SK-N-SH (cell line): Measurements from ENCODE around the gene ALKBH1. TPM values are rescaled to one million over a fixed set of nuclear protein-coding genes. Genes with fewer than 3 reads are reported as not detected.

Experiments used
- CTCF ChIA-PET: fragments of 300-600, 350-600 bp; formaldehyde crosslinking; extraction: SDS; loops from one replicate; lab custom pipeline; 2021; lab: Yijun Ruan, JAX
- POLR2A ChIA-PET: fragments of 350-600 bp; sonication (Branson Sonifier 250); formaldehyde crosslinking; extraction: SDS; loops from one replicate; lab custom pipeline; 2020; ENCODE audit warnings: antibody characterized with exemption, inconsistent platforms; lab: Yijun Ruan, JAX
- DNase-seq: peaks from one replicate; pipeline ENCODE4 v3.0.0; 2012
- H2AFZ ChIP-seq: fragments of 200-600 bp; sonication (generic); 2 replicates; pipeline ENCODE4 v1.8.1; 2016; ENCODE audit warnings: antibody characterized with exemption, mild to moderate bottlenecking, low read depth
- H3F3A ChIP-seq: fragments of 200-600 bp; sonication (generic); replicated peaks from 2 replicates; pipeline ENCODE3; 2016; ENCODE audit warnings: antibody characterized with exemption, mild to moderate bottlenecking; ENCODE audit not compliant: insufficient read depth
- H3K27ac ChIP-seq, 2 experiments: fragments of 200-500 bp in 1 of 2; fragments of 200-600 bp in 1 of 2; sonication (Bioruptor generic) in 1 of 2; sonication (generic), shearing (Covaris generic) in 1 of 2; 2 replicates each; pipeline versions ENCODE4 v1.5.1 to v1.6.1; 2014 to 2016; ENCODE audit warnings: low read depth in 2 of 2, inconsistent platforms in 1 of 2, low read length in 1 of 2, mild to moderate bottlenecking in 1 of 2, mixed read lengths in 1 of 2
- H3K27me3 ChIP-seq: fragments of 200-600 bp; sonication (generic), shearing (Covaris generic); 2 replicates; pipeline ENCODE4 v1.6.1; 2016; ENCODE audit warnings: mixed run types; ENCODE audit not compliant: insufficient read depth
- H3K36me3 ChIP-seq, 2 experiments: fragments of 200-500 bp in 1 of 2; fragments of 200-600 bp in 1 of 2; sonication (Bioruptor generic) in 1 of 2; sonication (generic) in 1 of 2; replicated peaks in 1 of 2; 2 replicates each; pipeline versions ENCODE3 to v1.5.1; 2014 to 2016; ENCODE audit warnings: low read length in 1 of 2, mild to moderate bottlenecking in 1 of 2; ENCODE audit not compliant: insufficient read depth in 2 of 2, control insufficient read depth in 1 of 2
- H3K4me1 ChIP-seq, 2 experiments: fragments of 200-500 bp in 1 of 2; fragments of 200-600 bp in 1 of 2; sonication (Bioruptor generic) in 1 of 2; sonication (generic), shearing (Covaris generic) in 1 of 2; 2 replicates each; pipeline versions ENCODE4 v1.5.1 to v1.6.1; 2014 to 2016; ENCODE audit warnings: low read depth in 1 of 2, low read length in 1 of 2, mixed run types in 1 of 2; ENCODE audit not compliant: insufficient read depth in 2 of 2, control insufficient read depth in 1 of 2
- H3K4me2 ChIP-seq: fragments of 200-600 bp; sonication (generic), shearing (Covaris generic); 2 replicates; pipeline ENCODE4 v1.6.1; 2017; ENCODE audit warnings: mixed run types
- H3K4me3 ChIP-seq, 2 experiments: fragments of 200-500 bp in 1 of 2; fragments of 200-600 bp in 1 of 2; sonication (Bioruptor generic) in 1 of 2; sonication (generic), shearing (Covaris generic) in 1 of 2; 2 replicates each; pipeline versions ENCODE4 v1.5.1 to v1.8.1; 2014 to 2016; ENCODE audit warnings: low read depth in 2 of 2, inconsistent platforms in 1 of 2, low read length in 1 of 2, mild to moderate bottlenecking in 1 of 2, mixed read lengths in 1 of 2, moderate library complexity in 1 of 2
- H3K79me2 ChIP-seq: fragments of 200-600 bp; sonication (generic); 2 replicates; pipeline ENCODE4 v1.8.1; 2017; ENCODE audit warnings: mild to moderate bottlenecking; ENCODE audit not compliant: insufficient read depth
- H3K9ac ChIP-seq: fragments of 200-600 bp; sonication (generic); 2 replicates; pipeline ENCODE4 v1.6.1; 2017; ENCODE audit warnings: mixed run types
- H3K9me2 ChIP-seq: fragments of 200-600 bp; sonication (generic); 2 replicates; pipeline ENCODE4 v1.6.1; 2017; ENCODE audit warnings: mixed run types
- H3K9me3 ChIP-seq: fragments of 200-600 bp; sonication (generic); 2 replicates; pipeline ENCODE4 v1.6.1; 2017; ENCODE audit warnings: mixed run types, mild to moderate bottlenecking, moderate library complexity
- H4K20me1 ChIP-seq: fragments of 200-600 bp; sonication (generic); 2 replicates; pipeline ENCODE4 v1.6.1; 2017; ENCODE audit warnings: mild to moderate bottlenecking, mixed run types; ENCODE audit not compliant: insufficient read depth
- FOSL2 ChIP-seq: IDR thresholded peaks from 2 replicates; pipeline ENCODE4 v1.4.0; 2012; ENCODE audit warnings: low read depth, mild to moderate bottlenecking, moderate library complexity, borderline replicate concordance
- FOXM1 ChIP-seq: IDR thresholded peaks from 2 replicates; pipeline ENCODE4 v1.4.0; 2012; ENCODE audit warnings: low read depth, mild to moderate bottlenecking
- GATA2 ChIP-seq: sonication (generic); formaldehyde crosslinking; IDR thresholded peaks from 2 replicates; pipeline ENCODE4 v1.5.0; 2020; ENCODE audit warnings: mild to moderate bottlenecking, missing genetic modification reagents
- JUND ChIP-seq: IDR thresholded peaks from 2 replicates; pipeline ENCODE4 v1.4.0; 2012
- MAX ChIP-seq: IDR thresholded peaks from 2 replicates; pipeline ENCODE4 v1.4.0; 2012; ENCODE audit warnings: low read depth
- MEF2A ChIP-seq: IDR thresholded peaks from 2 replicates; pipeline ENCODE4 v1.4.0; 2012; ENCODE audit warnings: low read depth, borderline replicate concordance
- MXI1 ChIP-seq: IDR thresholded peaks from 2 replicates; pipeline ENCODE4 v1.6.1; 2012; ENCODE audit warnings: mild to moderate bottlenecking, low read depth, low read length, improper control_type of control experiment
- NFIC ChIP-seq: IDR thresholded peaks from 2 replicates; pipeline ENCODE4 v1.4.0; 2012; ENCODE audit warnings: borderline replicate concordance
- NRF1 ChIP-seq: IDR thresholded peaks from 2 replicates; pipeline ENCODE4 v1.6.1; 2012; ENCODE audit warnings: low read depth, mild to moderate bottlenecking, low read length
- RCOR1 ChIP-seq: fragments of 150-350 bp; IDR thresholded peaks from 2 replicates; pipeline ENCODE4 v1.6.1; 2017; ENCODE audit warnings: antibody characterized with exemption, low read length
- REST ChIP-seq: IDR thresholded peaks from 2 replicates; pipeline ENCODE4 v1.6.1; 2012; ENCODE audit warnings: mild to moderate bottlenecking, low read depth, low read length, moderate library complexity
- RXRA ChIP-seq: IDR thresholded peaks from 2 replicates; pipeline ENCODE4 v1.4.0; 2012; ENCODE audit warnings: low read depth, mild to moderate bottlenecking, borderline replicate concordance
- TCF12 ChIP-seq: IDR thresholded peaks from 2 replicates; pipeline ENCODE4 v1.4.0; 2012
- TEAD4 ChIP-seq: IDR thresholded peaks from 2 replicates; pipeline ENCODE4 v1.4.0; 2012; ENCODE audit warnings: mild to moderate bottlenecking, borderline replicate concordance; ENCODE audit not compliant: insufficient read depth
- YY1 ChIP-seq: IDR thresholded peaks from 2 replicates; pipeline ENCODE4 v1.4.0; 2012; ENCODE audit warnings: low read depth, mild to moderate bottlenecking
- ZBTB33 ChIP-seq: IDR thresholded peaks from 2 replicates; pipeline ENCODE4 v1.4.0; 2012; ENCODE audit warnings: low read depth, borderline replicate concordance
- WGBS: methylation state at CpG from one replicate; pipeline ENCODE4 v1.1.6; 2017; ENCODE audit warnings: low lambda C conversion rate; 5-methylcytosine and 5-hydroxymethylcytosine counted together
- polyA plus RNA-seq, 3 experiments: library from polyadenylated mRNA; depleted of rRNA; stranded (reverse); fragments of >200 nt; gene quantifications; 2 replicates each; pipeline ENCODE4 v1.2.3, GENCODE V29; 2012

Gene ALKBH1
- polyA plus RNA-seq, 1 of the 3 experiments (the other 2 are of a cell fraction), result 10.7 TPM

- no peak for DNase-seq
- H3K9ac ChIP-seq, result no peak overlapping the region
- POLR2A ChIA-PET, result no interaction called here
Observed at GRCh38 chr14:77640756-77641533, 66.9 kb downstream of the ALKBH1 start.

GRCh38 chr14:77638771-77639171 lies 69.1 kb downstream of the ALKBH1 start:
- ChIA-PET POLR2A (no interaction called here), CTCF (interaction anchor here (1.1 to 2.5 kb wide), 2 partner anchors 16 to 51 kb away, joined by 3 to 10 read pairs; no protein-coding TSS in a partner anchor)
- Histone ChIP-seq H3K4me3 (no peak overlapping the region), H3K36me3 (no peaks in the 10 kb centered on the region), H3K9ac (peak overlapping the region; percentile 61), H3K4me2 (peak overlapping the region; percentile 59; the same call in 1 of the 2 replicates), H3K27me3 (no peaks in the 10 kb centered on the region), H4K20me1 (no peaks in the 10 kb centered on the region), H3K9me3 (no peaks in the 10 kb centered on the region), H3K27ac (peak overlapping the region in 1 of 2 experiments; percentile 93; a peak in 2 of 4 replicates), H3K4me1 (0 out of 4 replicates have a peak, but pooled peaks cover 0 to 3% of the 10 kb centered on the region in 2 experiments), H2AFZ (0 out of 2 replicates have a peak overlapping the region, but pooled peaks have one; percentile 10), H3K79me2 (no peaks in the 10 kb centered on the region), H3K9me2 (no peaks in the 10 kb centered on the region), H3F3A (peaks cover 24% of the 10 kb centered on the region)
- 6% methylated on average over 2 of the region's 2 CpGs for WGBS
- DNase-seq, result no peak
- TF ChIP-seq NRF1 (no peak), FOSL2 (peak; percentile 89), FOXM1 (no peak), MEF2A (peak; percentile 70; the same call in 1 of the 2 replicates), YY1 (no peak), GATA2 (no peak), REST (0 out of 2 replicates have a peak, but pooled peaks have one; percentile 33), NFIC (no peak), MAX (0 out of 2 replicates have a peak, but pooled peaks have one; percentile 24), MXI1 (no peak), RXRA (peak; percentile 68; the same call in 1 of the 2 replicates), TEAD4 (no peak; the same call in 1 of the 2 replicates), JUND (peak; percentile 79)

More at GRCh38 chr14:77640756-77641533, 66.9 kb downstream of the ALKBH1 start:
- WGBS, result 69% methylated on average over 16 of the region's 16 CpGs
- Histone ChIP-seq H3K9me3 (no peaks in the 10 kb centered on the region), H3K4me3 (no peak overlapping the region), H3K27ac (peak overlapping the region in 1 of 2 experiments; percentile 93; a peak in 2 of 4 replicates), H3K4me2 (no peak overlapping the region), H3K79me2 (no peaks in the 10 kb centered on the region), H3K36me3 (no peaks in the 10 kb centered on the region), H4K20me1 (no peaks in the 10 kb centered on the region), H3F3A (peaks cover 24% of the 10 kb centered on the region), H3K9me2 (no peaks in the 10 kb centered on the region), H3K4me1 (0 out of 4 replicates have a peak, but pooled peaks cover 0 to 3% of the 10 kb centered on the region in 2 experiments), H3K27me3 (no peaks in the 10 kb centered on the region), H2AFZ (peak overlapping the region; percentile 43; the same call in 1 of the 2 replicates)
- CTCF ChIA-PET, result no interaction called here
- TF ChIP-seq GATA2 (no peak), TCF12 (no peak), RXRA (no peak), FOSL2 (peak; percentile 25; the same call in 1 of the 2 replicates), ZBTB33 (no peak), RCOR1 (no peak)
